Peyer's patch (tissue), 4 donors: ENCODE data around the gene SPATA13.

ENCODE experiments used
- POLR2A ChIP-seq, 2 donors: fragments of 450-650 bp; IDR thresholded peaks; one replicate each; pipeline ENCODE4 v1.5.1; 2017; ENCODE audit warnings: antibody characterized with exemption in 2 of 2, mild to moderate bottlenecking in 2 of 2, moderate library complexity in 2 of 2
- TF ChIP-seq, protein P1 (sequence below), 6 experiments: fragments of 450-650 bp in 4 of 6; fragments of 200-600 bp in 2 of 6; sonication (generic) in 1 of 6; IDR thresholded peaks; one replicate each; pipeline ENCODE4 v1.5.1; 2017 to 2019; ENCODE audit warnings: antibody characterized with exemption in 6 of 6, mild to moderate bottlenecking in 3 of 6, moderate library complexity in 1 of 6

DNA sequence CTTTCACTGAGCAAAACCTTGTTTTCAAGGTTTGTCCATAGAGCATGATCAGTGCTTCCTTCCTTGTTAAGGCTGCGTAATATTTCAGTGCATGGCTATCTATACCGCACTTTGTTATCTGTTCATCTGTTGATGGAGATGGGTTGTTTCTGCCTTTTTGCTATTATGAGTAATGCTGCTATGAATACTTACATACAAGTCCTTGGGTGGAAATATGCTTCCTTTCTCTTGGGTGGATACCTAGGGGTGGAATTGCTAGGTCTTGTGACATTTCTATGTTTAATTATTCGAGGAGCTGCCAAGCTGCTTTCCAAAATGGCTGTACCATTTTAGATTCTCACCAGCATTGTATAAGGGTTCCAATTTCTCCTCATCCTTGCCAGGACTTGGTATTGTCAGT lies 70.9 kb downstream of the SPATA13 start:
- TF ChIP-seq, protein P1, sequence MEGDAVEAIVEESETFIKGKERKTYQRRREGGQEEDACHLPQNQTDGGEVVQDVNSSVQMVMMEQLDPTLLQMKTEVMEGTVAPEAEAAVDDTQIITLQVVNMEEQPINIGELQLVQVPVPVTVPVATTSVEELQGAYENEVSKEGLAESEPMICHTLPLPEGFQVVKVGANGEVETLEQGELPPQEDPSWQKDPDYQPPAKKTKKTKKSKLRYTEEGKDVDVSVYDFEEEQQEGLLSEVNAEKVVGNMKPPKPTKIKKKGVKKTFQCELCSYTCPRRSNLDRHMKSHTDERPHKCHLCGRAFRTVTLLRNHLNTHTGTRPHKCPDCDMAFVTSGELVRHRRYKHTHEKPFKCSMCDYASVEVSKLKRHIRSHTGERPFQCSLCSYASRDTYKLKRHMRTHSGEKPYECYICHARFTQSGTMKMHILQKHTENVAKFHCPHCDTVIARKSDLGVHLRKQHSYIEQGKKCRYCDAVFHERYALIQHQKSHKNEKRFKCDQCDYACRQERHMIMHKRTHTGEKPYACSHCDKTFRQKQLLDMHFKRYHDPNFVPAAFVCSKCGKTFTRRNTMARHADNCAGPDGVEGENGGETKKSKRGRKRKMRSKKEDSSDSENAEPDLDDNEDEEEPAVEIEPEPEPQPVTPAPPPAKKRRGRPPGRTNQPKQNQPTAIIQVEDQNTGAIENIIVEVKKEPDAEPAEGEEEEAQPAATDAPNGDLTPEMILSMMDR (IDR thresholded peaks at IDR 0.05): no peak
- TF ChIP-seq POLR2A (IDR thresholded peaks at IDR 0.05): no peak
